Ectodermal cell (in vitro differentiated cells): ENCODE measurements around the gene CIDEC. TPM values are rescaled to one million over a fixed set of nuclear protein-coding genes. Genes with fewer than 3 reads are reported as not detected.

Experiments
- H3K27ac ChIP-seq: 2 replicates; pipeline ENCODE4 v1.7.0; 2013; ENCODE audit warnings: mild to moderate bottlenecking, low read depth, low read length; ENCODE audit not compliant: insufficient read depth, poor library complexity, severe bottlenecking
- H3K27me3 ChIP-seq: 2 replicates; pipeline ENCODE4 v1.7.0; 2013; ENCODE audit warnings: mild to moderate bottlenecking, low read length; ENCODE audit not compliant: insufficient read depth, control insufficient read depth, poor library complexity, severe bottlenecking
- H3K36me3 ChIP-seq: one replicate; pipeline ENCODE4 v1.7.0; 2013; ENCODE audit warnings: low read length; ENCODE audit not compliant: control insufficient read depth, insufficient read depth
- H3K4me1 ChIP-seq: one replicate; pipeline ENCODE4 v1.7.0; 2013; ENCODE audit warnings: low read length; ENCODE audit not compliant: control insufficient read depth, insufficient read depth
- H3K4me3 ChIP-seq: 2 replicates; pipeline ENCODE4 v1.7.0; 2013; ENCODE audit warnings: low read depth, low read length, control low read depth; ENCODE audit not compliant: insufficient read depth
- H3K9me3 ChIP-seq: 2 replicates; pipeline ENCODE4 v1.7.0; 2013; ENCODE audit warnings: mild to moderate bottlenecking, low read length, moderate library complexity; ENCODE audit not compliant: control insufficient read depth
- WGBS, 2 experiments: methylation state at CpG; one replicate each; pipeline ENCODE4 v1.1.7; 2013; ENCODE audit warnings: missing lambda C conversion rate in 2 of 2; 5-methylcytosine and 5-hydroxymethylcytosine counted together
- polyA plus RNA-seq, 4 experiments: library from polyadenylated mRNA; stranded (reverse); fragments of 50-300 nt; gene quantifications; one replicate each; pipeline ENCODE4 v1.2.3, GENCODE V29; 2013

Gene CIDEC
- polyA plus RNA-seq (2013, experiment 1 of 4) = not detected
- not detected for polyA plus RNA-seq (2013, experiment 2 of 4)
- polyA plus RNA-seq (2013, experiment 3 of 4) = not detected
- not detected for polyA plus RNA-seq (2013, experiment 4 of 4)

- no peaks in the 10 kb centered on the region for H3K4me1 ChIP-seq
Measured at GRCh38 chr3:9879830-9880549, at the start of gene CIDEC. TSS of gene CIDEC (minus strand) at chr3:9880253. CDS start at chr3:9878486, 1,767 bp downstream.

GRCh38 chr3:9928158-9928557, 48.1 kb upstream of the CIDEC start:
- Histone ChIP-seq H3K4me1 (peaks cover 2% of the 10 kb centered on the region), H3K36me3 (no peaks in the 10 kb centered on the region), H3K27me3 (peaks cover 6% of the 10 kb centered on the region), H3K9me3 (no peaks in the 10 kb centered on the region), H3K4me3 (no peak overlapping the region), H3K27ac (no peak overlapping the region)
- WGBS, 2 experiments = 90 to 91% methylated on average over 23 of the region's 23 CpGs

More at GRCh38 chr3:9879830-9880549, at the start of gene CIDEC:
- Histone ChIP-seq H3K4me3 (no peak within 1 kb of the TSS), H3K27ac (no peak within 1 kb of the TSS), H3K9me3 (no peaks in the 10 kb centered on the region), H3K36me3 (no peaks in the 10 kb centered on the region), H3K27me3 (no peaks in the 10 kb centered on the region)
- 87 to 94% methylated on average over 6 to 7 of the region's 7 CpGs for WGBS, 2 experiments

- no peaks in the 10 kb centered on the region for H3K36me3 ChIP-seq
- no peaks in the 10 kb centered on the region for H3K9me3 ChIP-seq
- H3K27ac ChIP-seq = no peak overlapping the region
- WGBS, 2 experiments = 91 to 98% methylated on average over 8 of the region's 8 CpGs
- H3K4me3 ChIP-seq = no peak overlapping the region
- H3K4me1 ChIP-seq = peaks cover 8% of the 10 kb centered on the region
- H3K27me3 ChIP-seq = peaks cover 23% of the 10 kb centered on the region
Measured at GRCh38 chr3:9918261-9919038, 38.4 kb upstream of the CIDEC start.

GRCh38 chr3:9917820-9918219, 37.8 kb upstream of the CIDEC start:
- Histone ChIP-seq H3K4me1 (peaks cover 8% of the 10 kb centered on the region), H3K36me3 (no peaks in the 10 kb centered on the region), H3K27me3 (peaks cover 23% of the 10 kb centered on the region), H3K27ac (no peak overlapping the region), H3K9me3 (no peaks in the 10 kb centered on the region), H3K4me3 (no peak overlapping the region)
- WGBS, 2 experiments = 95 to 96% methylated on average over 10 of the region's 10 CpGs

GRCh38 chr3:9916734-9917680, 37.0 kb upstream of the CIDEC start, which contains the start of gene IL17RC:
TSS of gene IL17RC (plus strand) at chr3:9917098. CDS start at chr3:9917316, 218 bp downstream.
- no peaks in the 10 kb centered on the region for H3K36me3 ChIP-seq
- no peaks in the 10 kb centered on the region for H3K9me3 ChIP-seq
- H3K4me1 ChIP-seq = peaks cover 8% of the 10 kb centered on the region
- 28 to 32% methylated on average over 19 of the region's 19 CpGs for WGBS, 2 experiments
- peaks cover 23% of the 10 kb centered on the region for H3K27me3 ChIP-seq
- H3K27ac ChIP-seq = no peak within 1 kb of the TSS
- H3K4me3 ChIP-seq = peak within 1 kb of the TSS; percentile 56

GRCh38 chr3:9916346-9916733, 36.3 kb upstream of the CIDEC start:
- no peaks in the 10 kb centered on the region for H3K36me3 ChIP-seq
- H3K9me3 ChIP-seq = no peaks in the 10 kb centered on the region
- H3K27me3 ChIP-seq = peaks cover 23% of the 10 kb centered on the region
- H3K27ac ChIP-seq = no peak overlapping the region
- H3K4me3 ChIP-seq = no peak overlapping the region
- peaks cover 8% of the 10 kb centered on the region for H3K4me1 ChIP-seq
- 75% methylated on average over 7 of the region's 7 CpGs for whole genome bisulfite sequencing, 2 experiments

GRCh38 chr3:9915254-9916141, 35.4 kb upstream of the CIDEC start:
- Histone ChIP-seq H3K27me3 (peaks cover 23% of the 10 kb centered on the region), H3K4me3 (peak overlapping the region; percentile 56), H3K4me1 (peaks cover 8% of the 10 kb centered on the region), H3K36me3 (no peaks in the 10 kb centered on the region), H3K9me3 (no peaks in the 10 kb centered on the region), H3K27ac (no peak overlapping the region)
- WGBS, 2 experiments = 1% methylated on average over 98 to 99 of the region's 99 CpGs

- Histone ChIP-seq H3K27ac (no peak overlapping the region), H3K4me3 (peak overlapping the region; percentile 56), H3K27me3 (peaks cover 23% of the 10 kb centered on the region), H3K4me1 (peaks cover 8% of the 10 kb centered on the region), H3K9me3 (no peaks in the 10 kb centered on the region), H3K36me3 (no peaks in the 10 kb centered on the region)
- WGBS, 2 experiments = 31 to 32% methylated on average over 15 of the region's 15 CpGs
Measured at GRCh38 chr3:9914559-9915253, 34.7 kb upstream of the CIDEC start.
